Measurements from ENCODE around the gene STUM.

The STUM gene

GRCh38 chr1:226640321-226641136, 92.0 kb downstream of the STUM start:
- no peak for DNase-seq (ENCODE audit: low spot score)

DNA sequence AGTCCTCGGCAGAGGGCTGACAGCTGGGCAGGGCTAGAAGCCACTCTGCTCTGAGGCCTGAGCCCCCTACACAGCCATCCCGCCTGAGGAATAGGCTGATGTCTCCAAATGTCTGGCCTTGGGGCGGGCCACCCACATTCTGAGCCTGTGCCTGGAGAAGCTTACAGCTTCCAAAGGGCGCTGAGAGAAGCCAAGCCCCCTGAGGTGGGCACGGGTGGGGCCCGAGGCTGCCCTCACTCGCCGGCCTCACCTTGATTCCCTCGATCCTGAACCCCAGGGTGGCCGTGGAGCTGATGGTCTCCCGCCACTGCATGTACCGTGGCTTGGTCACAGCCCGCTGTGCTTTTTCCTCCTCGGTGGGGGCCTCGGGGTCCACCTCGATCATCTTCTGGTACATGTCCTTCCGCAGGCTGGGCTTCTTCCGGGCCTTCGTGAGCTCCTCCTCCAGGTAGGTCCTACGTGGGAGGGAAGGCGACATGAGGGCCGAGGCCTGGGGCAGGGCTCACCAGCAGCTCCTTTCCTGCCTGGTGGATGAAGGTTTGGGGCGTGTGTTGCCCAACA, 93.2 kb downstream of the STUM start:
- no peak for DNase-seq (ENCODE audit: low spot score)

DNA sequence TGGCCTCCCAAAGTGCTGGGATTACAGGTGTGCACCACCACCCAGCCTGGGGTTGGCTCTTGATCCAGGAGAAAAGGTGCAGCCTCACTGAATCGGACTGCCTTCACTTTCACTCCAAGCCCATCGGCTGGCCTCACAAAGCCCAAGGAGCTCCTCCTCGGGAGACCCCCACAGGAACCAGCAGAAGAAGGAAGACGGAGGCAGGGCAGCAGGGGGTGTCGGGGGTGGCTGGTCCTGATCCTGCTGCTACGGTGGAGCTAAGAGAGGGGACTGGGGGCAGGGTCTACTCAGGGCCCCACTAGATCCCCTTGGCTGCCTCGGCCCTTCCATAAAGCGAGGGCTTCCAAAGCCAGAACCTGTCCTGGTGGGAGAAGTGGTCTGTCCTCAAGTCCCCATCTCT, 93.9 kb downstream of the STUM start:
- DNase-seq (ENCODE audit: low spot score), result no peak

DNA sequence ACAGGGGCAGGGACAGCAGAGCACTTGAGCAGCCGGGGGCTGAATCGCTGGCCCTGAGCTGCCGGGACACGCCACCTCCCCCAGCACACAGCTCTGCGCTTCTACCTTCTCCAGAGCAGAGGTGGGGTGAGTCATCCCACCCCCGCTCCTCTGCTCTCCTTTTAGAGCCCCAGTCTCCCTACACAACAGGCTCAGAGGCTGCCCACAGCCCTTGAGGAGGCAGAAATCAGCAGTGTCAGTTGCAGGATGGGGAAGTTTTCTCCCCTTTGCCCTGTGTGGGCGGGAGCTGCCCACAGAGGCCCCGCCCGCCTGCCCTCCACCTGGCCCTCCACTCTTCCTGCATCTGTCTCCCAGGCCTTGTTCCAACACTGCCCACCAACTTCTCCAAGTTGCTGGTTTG, 94.6 kb downstream of the STUM start:
- no peak for DNase-seq (ENCODE audit: low spot score)

DNA sequence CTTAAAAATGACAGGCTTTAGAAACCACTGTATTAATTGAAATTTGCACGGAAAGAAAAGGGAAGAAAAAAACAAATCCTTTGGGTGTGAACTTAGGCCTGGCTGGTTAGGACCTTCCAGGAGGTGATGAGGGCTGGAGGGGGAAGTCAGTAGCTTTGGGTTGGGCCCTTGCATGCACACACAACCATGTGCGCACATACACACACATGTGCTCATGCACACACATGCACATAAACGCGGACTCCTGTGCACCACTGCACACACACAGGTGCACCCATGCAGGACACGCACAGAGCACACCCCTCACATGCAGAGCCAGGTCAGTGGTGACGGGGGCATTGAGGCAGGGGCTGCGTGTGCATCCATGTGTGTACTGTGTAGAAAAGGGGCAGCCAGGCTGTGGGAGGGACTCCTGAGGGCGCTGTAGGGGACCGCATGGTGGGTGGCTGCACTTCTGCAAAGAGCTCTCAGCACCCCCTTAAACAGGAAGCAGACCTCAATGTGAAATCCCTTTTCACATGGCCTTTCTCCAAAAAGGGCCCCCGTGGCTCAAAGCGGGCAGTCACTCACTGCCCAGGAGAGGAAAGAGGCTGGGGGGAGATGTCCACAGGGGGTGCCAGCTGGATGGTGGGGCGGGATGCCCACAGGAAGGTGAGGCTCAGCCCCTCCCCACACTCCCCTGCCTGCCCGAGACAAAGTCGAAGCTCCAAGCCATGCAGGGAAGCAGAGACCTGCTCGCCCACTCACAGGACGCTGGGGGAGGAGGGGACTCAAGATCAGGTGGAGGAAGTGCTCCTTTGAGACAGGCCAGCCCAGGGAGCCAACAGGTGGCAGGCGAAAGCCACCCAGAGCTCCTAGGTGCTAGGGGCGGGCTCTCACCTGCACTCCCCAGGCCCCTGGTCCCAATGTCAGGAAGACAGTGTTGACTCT, 95.3 kb downstream of the STUM start:
- DNase-seq (ENCODE audit: low spot score), result no peak

DNA sequence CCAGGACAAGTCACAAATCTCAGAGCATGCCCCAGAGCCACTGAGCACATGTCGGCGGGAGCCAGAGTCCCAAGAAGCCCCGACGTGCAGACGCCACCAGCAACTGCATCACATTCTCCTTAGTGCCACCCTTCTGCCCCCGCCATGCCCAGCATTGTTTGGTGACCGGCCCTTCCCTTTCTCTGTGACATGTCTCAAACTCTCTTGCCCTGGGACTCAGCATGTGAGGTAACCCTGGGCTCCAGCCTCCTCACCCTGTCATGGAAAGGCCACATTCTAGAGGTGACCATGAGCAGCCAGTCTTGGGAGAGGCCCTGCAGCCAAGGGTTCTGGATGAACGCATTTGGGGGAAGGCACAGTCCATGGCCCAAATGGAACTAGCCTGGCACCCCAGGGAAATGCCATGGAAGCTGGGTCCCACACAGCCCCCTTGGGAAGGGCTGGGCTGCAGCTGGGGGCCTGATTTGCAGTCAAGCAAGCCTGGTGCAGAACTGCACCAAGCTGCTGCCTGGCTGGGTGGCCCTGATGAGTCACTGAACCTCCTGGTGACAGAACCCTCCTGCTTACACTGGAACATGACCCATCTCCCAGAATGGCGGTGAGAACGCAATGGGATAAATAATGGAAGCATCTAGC, 96.1 kb downstream of the STUM start:
- no peak for DNase-seq (ENCODE audit: low spot score)

DNA sequence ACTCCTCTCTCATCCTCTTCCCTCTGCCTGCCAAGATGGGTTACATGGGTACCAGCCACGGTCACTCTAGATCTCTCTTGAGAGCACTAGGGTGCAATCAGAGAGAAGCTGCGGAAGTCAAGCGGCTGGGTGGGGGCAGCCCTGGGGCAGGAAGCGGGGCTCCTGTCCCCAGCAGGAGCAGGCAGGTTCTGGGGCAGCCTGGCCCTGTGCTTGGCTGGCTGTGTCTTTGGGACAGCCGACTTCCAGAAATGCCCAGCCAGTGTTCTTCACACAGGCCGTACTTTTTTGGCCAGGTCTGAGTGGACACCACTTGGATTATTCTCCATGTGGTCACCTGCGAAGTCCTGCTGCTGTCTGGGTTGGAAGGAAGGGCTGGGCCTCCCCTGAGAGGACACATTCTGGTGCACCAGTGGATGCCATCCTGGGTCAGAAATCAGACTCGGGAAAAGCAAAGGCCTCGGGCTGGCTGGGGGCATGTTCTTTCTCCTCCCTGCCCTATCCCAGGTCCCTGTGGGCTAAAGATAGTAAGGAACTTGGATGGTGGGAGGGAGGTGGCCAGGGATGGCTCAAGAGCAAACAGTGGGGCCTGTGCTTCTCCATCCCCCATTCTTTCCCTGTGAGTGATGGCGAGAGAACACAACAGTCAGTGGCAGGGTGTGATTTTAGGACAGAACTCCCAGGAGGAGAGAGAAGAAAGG, 96.9 kb downstream of the STUM start:
- no peak for DNase-seq (ENCODE audit: low spot score)

DNA sequence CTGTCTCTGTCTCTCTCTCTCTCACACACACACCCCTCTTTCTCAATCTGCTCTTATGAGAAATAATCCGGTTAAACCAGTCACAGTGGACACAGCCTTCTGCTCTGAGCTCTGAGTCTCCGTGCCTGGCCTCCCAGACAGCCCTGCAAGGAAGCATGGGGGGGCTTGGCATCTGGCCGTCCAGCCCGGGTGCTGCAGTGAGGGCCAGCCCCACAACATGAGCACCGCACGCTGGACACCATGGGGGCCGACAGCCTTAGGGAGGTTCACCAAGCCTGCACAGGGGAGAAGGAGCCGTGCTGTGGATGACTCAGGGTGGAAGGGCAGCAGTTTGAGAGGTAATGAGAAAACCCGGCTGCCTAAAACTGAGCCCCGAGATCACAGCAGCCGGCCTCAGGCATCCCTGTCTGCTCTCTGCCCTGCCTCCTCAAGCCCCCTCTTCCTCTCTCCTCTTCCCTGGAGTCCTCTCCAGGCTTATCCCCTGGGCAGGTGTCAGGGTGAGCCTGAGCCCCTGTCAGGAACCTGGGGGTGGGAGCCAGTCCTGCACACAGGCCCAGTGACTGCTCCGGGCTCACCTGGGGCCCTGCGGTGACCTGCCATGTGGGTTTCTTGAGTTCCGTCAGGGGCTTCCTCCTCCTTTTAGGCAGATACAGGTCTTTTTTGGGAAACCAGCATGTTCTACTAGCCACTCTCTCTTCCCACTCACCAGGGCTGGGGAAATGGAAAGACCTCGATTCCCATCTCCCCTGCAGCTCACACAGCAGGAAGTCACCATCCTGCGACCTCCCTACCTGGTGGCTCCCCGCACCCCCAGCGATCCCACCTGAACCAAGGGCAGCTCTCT, 97.7 kb downstream of the STUM start:
- no peak for DNase-seq (ENCODE audit: low spot score)

GRCh38 chr1:226646870-226647449, 98.4 kb downstream of the STUM start:
- no peak for DNase-seq (ENCODE audit: low spot score)

GRCh38 chr1:226647719-226648118, 99.2 kb downstream of the STUM start:
- no peak for DNase-seq (ENCODE audit: low spot score)

- no peak for DNase-seq (ENCODE audit: low spot score)
Measured at GRCh38 chr1:226648421-226648820, 99.9 kb downstream of the STUM start.

- DNase-seq (ENCODE audit: low spot score), result no peak
Measured at GRCh38 chr1:226649244-226649643, 100.7 kb downstream of the STUM start.

- DNase-seq (ENCODE audit: low spot score), result no peak
Measured at GRCh38 chr1:226649780-226650179, 101.2 kb downstream of the STUM start.

DNA sequence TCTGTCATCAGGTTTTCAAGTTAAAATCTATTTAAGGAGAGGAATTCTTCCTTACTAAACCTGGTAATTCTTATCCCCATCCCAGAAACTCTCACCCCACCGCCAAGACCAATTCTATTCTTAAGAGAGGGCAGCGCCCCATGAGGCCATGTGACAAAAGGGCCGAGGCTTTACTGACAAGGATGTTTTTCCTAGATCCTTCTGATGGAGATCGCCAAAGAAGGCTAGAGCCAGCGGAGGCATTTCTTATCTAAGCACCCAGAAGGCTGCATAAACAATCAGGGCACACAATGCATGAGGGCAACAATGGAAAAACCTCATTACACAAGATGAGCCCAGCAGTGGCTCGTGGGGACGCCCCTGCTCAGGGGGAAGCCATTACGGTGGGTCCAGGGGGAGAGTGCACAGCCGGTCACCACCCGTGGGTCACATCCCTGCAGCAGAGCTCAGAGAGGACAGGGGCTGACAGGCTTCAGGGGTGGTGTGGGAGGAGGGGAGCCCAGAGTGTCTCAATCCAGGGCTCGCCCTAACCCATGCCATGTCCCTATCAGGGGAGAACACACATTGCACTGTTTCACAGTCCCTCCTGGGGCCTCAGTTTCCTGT, 101.8 kb downstream of the STUM start:
- no peak for DNase-seq (ENCODE audit: low spot score)

DNA sequence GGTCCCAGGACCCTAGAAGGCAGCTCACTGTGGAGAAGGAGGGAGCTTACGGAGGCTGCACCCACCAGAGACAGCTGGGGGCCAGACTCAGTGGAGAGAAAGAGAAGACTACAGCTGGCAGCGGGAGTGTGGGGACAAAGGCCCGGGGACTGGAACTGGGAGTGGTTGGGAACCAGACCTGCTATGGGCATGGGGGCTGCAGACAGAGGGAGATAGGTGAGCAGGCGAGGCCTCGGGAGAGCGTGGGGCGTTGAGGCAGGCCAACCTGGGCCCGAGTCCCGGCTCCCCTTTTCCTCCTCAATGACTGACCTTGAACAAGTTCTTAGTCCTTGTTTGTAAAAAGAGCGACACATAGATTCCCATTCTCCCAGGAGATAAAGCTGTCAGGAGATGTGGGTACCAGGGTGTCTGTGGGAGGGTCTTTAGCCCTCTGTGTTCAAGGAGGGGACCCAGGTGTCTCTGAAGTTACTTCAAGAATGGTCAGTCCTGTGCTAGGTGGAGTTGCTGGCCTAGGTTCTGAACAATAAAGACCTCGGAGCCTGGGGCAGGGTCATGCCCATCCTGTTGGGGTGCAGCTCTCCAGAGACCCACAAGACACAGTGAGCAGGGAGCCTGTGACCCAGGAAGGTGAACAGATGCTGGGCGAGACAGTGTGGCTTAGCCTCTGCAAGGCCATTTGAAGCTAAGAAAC, 102.6 kb downstream of the STUM start:
- DNase-seq (ENCODE audit: low spot score), result no peak

DNA sequence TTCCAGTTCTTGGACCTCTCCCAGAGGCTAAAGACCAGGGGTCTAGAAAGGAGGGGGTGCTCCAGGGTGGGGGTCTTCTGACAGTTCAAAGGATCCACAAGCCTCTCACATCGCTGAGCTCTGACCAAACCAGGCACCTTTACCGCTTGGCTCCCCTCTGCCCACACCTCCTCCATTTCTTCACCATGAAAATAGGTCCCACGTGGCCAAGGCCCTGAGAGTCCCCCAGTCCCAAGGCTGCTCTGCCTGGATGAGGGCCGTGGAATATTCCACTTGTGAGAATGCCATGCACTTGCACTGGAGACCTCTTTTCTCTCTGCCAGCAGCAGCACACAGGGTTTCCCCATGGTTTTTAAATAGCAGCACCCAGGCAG, 103.2 kb downstream of the STUM start:
- DNase-seq (ENCODE audit: low spot score), result no peak

DNA sequence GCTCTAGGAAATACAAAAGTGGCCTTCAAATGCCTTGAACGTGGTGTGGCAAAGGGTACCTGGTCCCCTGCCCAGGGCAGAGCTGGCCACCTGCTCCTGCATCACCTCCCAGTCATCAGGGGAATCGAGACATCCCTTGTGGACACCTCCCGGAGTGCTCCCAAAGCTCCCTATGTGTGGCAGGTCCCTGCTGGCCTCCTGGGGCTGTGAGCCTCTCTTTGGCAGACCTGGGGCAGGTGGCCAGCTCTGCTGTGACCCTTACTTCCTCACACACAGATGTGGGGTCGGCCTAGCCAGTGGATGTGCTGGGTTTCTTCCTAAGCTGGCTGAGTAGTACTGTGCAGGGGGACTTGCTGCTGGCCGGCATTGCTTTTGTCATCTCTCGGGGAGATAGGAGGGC, 104.0 kb downstream of the STUM start:
- no peak for DNase-seq (ENCODE audit: low spot score)

DNA sequence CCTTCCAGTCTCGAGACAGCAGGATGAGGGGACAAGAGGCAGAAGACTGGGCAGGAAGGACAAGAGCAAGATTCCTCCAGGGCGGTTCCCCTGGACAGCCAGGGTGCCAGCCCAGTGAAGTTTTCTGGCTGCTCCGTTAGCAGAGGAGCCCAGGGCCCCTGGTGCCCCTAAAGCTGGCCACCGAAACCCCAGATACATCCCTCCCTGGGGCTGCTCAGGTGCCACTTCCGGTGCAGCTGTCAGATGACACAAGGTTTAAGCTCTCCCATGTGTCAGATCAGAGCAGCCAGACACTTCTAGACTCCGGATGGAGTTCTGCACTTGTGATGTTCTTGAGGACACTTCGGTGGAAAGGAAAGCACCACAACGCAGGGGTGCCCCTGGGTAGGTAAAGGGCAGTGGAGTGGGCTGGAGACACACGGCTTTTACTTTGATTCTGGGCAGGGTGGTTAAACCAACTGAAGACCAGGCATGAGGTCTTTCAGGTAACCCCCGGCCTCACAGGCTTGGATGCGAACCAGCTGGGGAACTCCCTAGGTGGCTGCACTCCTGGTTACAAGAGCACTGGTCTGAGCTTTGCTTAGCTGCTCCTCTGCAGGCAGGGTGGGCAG, 104.9 kb downstream of the STUM start:
- DNase-seq (ENCODE audit: low spot score), result no peak

DNA sequence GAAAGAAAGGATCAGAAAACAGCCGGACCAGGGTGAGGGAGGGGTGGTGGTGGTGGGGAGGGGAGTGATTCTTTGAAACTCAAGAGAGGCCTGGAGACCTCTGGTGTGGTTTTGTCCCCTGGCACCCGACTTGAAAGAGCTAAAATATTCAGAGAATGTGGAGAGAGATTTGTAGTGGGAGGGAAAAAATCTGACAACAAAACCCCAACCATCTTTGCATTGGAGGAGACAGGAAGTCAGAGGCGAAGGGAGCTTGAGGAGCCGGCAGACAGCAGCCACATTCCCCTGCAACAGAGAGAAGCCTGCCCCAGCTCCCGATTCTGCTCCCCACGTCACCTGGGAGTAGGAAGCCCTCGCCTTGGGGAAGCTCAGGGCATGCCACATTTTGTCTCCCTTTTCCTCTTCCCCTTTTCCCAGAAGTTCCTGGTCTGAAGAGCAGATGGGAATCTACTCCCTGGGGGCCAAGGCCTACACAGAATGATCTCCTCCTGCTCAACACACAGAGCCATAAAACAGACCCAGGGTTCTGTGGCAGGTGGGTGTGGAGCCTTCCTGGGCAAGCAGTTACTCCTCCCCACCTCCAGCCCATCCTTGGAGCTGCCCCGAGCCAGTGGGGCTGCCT, 105.6 kb downstream of the STUM start:
- no peak for DNase-seq (ENCODE audit: low spot score)
